GM21576 (cell line): ENCODE measurements around the gene DQX1.
"Not testable (repeated sequence)": the region's sequence is repeated elsewhere in the genome, so short reads cannot be mapped to it uniquely, and the experiment has no call there.

Experiments used
- ATAC-seq: cut with Tn5 transposase; IDR thresholded peaks from one replicate; pipeline ENCODE4 v1.9.1; 2021; ENCODE audit warnings: mild to moderate bottlenecking, moderate library complexity; ENCODE audit not compliant: unreplicated experiment

Gene DQX1

GRCh38 chr2:74525717-74526648 lies at the start of gene DQX1:
TSS of gene DQX1 (minus strand) at chr2:74526231. CDS start at chr2:74525729, 502 bp downstream.
- ATAC-seq: no peak

GRCh38 chr2:74575320-74575719 lies 49.3 kb upstream of the DQX1 start:
- ATAC-seq: no peak

- ATAC-seq: peak; percentile 42
Measured at GRCh38 chr2:74573747-74574562, 47.9 kb upstream of the DQX1 start.

GRCh38 chr2:74572178-74572925 lies 46.3 kb upstream of the DQX1 start:
- no peak for ATAC-seq

- peak; percentile 61 for ATAC-seq
Measured at GRCh38 chr2:74571058-74571457, 45.0 kb upstream of the DQX1 start.

GRCh38 chr2:74569686-74570085 lies 43.7 kb upstream of the DQX1 start:
- no peak for ATAC-seq

GRCh38 chr2:74567881-74568280 lies 41.9 kb upstream of the DQX1 start:
- ATAC-seq: no peak

GRCh38 chr2:74566754-74567085 lies 40.7 kb upstream of the DQX1 start:
- ATAC-seq: no peak

- ATAC-seq: no peak
Measured at GRCh38 chr2:74566076-74566753, 40.2 kb upstream of the DQX1 start.

- no peak for ATAC-seq
Measured at GRCh38 chr2:74564222-74564621, 38.2 kb upstream of the DQX1 start.

GRCh38 chr2:74562126-74562775 lies 36.2 kb upstream of the DQX1 start:
- ATAC-seq: no peak

- not testable (repeated sequence) for ATAC-seq
Measured at GRCh38 chr2:74561022-74561421, 35.0 kb upstream of the DQX1 start.

GRCh38 chr2:74560591-74560990 lies 34.6 kb upstream of the DQX1 start:
- no peak for ATAC-seq

- no peak for ATAC-seq
Measured at GRCh38 chr2:74559912-74560311, 33.9 kb upstream of the DQX1 start.

- ATAC-seq: no peak
Measured at GRCh38 chr2:74558284-74559230, 32.5 kb upstream of the DQX1 start.

- no peak for ATAC-seq
Measured at GRCh38 chr2:74556831-74557370, 30.9 kb upstream of the DQX1 start.

GRCh38 chr2:74556159-74556558 lies 30.1 kb upstream of the DQX1 start:
- no peak for ATAC-seq

GRCh38 chr2:74555610-74556103 lies 29.6 kb upstream of the DQX1 start:
- no peak for ATAC-seq
